Right renal cortex interstitium (tissue), 3 donors: ENCODE measurements around the gene G6PD. TPM values are rescaled to one million over a fixed set of nuclear protein-coding genes. Genes with fewer than 3 reads are reported as not detected.
"Not testable (repeated sequence)": the region's sequence is repeated elsewhere in the genome, so short reads cannot be mapped to it uniquely, and the experiment has no call there.

ENCODE experiments used
- DNase-seq, 3 donors: peaks; one replicate each; pipeline ENCODE4 v3.0.0-alpha.2; 2013; ENCODE audit warnings: low read depth in 3 of 3, low spot score in 2 of 3
- polyA plus RNA-seq, 3 donors: library from polyadenylated mRNA; unstranded; fragments of 120-200 nt; gene quantifications; one replicate each; pipeline ENCODE4 v1.2.1, GENCODE V29; 2013; ENCODE audit not compliant: insufficient read length in 3 of 3

The G6PD gene
- polyA plus RNA-seq, result 10 to 100 TPM; 37.7 to 40.9 (median 39.4) TPM

DNA sequence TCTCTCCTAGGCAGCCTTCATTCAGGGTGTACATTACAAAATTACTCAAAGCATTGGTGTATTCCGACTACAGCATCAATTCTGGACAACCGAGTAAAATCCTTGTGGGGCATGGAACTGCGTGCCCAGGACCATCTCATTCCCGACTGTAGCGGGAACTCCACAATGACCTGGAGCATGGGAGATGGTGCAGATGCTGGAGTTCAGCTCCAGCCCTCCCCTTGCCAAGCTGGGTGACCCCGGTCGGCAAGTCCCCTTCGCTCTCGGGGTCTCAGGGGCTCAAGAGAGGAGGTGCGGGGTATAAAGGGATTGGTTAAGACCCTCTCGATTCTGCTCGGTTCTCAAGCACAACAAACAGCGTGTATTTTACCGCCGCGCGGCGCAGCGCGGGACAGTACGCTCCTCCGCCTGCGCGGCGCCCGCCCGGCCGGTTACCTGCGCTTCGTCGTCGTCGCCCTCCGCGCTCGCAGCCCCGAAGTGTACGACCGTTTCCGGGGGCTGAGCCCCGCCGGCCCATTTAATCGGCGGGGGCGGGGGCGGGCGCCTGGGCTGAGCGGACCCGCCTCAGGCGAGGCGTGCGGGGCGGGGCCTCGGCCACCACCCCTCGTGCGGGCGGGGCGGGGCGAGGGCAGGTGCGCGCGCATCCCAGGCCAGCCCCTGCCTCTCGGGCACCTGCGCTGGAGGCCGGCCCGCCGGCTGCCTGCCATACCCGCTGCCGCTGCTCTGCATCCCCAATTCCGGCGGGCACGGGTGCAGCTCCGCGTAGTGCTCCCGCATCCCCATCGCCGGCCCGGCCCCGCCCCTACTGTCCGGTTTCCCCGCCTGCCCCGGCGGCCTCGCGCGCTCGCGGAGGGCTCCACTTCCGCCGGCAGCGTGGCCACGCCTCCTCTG is at the start of gene G6PD:
Gene G6PD, minus strand, starts transcription at position 493 of the 891 bp plus-strand sequence. CDS start 691 bp downstream, outside the sequence.
- peak in 1 of 3 donors; percentile 32 for DNase-seq

DNA sequence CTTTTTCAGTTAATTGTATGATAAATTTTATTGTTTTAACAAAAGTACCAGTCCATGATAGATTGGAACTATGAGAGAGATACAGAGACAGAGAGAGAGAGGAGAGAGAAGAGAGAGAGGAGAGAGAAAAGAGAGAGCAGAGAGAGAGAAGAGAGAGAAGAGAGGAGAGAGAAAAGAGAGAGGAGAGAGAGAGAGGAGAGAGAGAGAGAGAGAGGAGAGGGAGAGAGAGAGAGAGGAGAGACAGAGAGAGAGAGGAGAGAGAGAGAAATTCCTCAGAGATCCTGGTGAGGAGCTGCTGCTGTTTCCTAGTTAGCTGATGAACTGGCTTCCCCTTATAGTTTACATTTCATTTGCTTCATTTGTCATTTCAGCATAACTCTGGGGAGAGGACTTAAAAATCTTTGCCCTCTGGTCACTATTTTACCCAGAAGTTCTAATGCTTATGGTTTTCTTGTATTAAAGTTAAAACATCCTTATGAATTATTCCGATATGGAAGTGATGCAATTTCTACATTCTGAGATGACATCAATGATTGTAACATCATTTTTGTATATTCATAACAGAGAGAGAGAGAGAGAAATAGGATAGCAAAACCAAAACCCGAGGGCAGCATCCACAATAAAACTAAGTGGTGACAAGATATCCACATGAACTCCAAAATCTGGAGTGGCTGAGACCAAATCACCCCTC is 49.1 kb upstream of the G6PD start:
- DNase-seq, result no peak

DNA sequence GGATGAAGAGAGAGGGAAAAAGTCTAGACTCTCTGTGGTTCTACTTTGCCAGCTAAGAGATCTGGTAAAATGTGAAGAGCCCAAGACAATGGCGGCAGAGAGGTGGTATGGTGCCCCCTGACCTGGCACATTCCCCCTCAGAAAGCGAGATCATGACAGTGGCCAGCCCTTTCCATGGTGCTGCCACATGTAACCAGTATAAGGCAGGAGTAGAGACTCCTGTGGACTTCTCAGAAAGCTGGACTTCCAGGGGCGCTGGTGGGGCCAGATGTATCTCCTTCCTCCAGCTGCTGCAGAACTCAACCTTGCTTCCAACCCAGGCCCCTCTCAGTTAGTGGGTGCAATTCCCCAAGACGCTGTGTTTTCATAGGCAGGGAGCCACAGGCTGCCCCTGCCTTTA is 47.8 kb upstream of the G6PD start:
- DNase-seq, result no peak

DNA sequence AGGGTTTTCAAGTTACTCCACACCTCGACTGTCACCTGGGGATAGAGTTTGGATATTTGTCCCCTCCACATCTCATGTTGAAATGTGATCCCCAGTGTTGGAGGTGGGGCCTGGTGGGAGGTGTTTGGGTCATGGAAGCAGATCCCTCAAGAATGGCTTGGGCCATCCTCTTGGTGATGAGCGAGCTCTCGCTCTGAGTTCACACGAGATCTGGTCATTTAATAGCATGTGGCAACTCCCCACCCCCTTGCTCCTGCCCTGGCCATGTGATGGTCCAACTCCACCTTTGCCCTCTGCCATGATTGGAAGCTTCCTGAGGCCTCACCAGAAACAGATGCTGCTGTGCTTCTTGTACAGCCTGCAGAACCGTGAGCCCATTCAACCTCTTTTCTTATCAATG is 46.6 kb upstream of the G6PD start:
- DNase-seq, result no peak

DNA sequence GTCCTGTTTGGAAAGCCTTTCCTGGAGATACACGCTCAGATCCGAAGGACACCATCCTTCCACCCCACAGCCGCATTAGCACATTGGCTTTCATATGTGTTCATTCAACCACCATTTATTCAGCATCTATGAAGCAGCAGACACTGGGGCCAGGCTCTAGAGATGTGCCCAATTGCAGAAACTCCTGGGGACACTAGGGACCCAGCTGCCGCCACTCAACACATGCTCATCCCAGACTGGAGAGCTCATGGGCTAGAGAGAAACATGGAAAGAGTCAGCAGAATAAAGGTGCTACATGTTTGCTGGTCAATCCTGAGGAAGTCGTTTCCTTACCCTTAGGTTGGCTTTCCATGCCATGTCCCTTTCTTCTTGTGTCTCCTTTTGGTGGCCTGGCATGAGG is 45.9 kb upstream of the G6PD start:
- no peak for DNase-seq

DNA sequence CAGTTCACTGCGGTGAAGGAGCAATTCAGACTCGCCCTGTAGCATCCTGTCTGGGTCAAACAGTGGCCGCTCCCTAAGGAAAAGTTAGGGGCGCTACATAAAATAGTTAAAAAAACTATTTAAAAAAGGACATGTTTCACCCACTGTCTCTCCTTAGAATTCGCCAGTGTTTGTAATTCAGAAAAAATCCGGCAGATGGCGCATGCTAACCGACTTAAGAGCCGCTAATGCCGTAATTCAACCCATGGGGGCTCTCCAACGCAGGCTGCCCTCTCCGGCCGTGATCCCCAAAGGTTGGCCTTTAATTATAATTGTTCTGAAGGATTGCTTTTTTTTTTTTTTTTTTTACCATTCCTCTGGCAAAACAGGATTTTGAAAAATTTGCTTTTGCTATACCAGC is 43.8 kb upstream of the G6PD start:
- not testable (repeated sequence) for DNase-seq

DNA sequence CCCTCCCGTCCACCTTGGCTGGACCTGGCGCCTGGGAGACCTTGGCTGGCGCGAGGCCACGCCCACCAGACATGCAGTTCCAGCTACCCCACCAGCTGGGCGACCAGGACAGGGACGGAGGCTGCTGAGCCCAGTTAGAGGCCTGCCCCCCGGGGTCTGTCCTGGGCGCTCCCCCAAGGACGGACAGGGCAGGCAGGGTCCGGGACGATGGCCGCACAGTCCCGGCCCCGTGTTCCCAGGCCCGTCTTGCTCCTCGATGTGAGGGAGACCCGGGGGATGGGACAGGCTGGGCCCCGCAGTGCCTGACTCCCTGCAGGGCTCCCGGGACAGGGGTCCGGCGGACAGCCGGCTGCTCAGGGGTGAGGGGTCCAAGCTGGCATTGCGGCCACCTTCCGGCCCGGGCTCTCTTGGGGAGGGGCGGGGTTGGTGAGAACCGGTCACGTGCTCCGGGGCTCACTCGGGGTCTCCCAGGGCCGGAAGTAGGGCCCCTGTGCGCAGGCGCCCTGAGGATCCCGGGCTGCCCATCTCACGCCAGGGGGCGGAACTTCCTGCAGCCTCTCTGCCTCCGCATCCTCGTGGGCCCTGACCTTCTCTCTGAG is 38.0 kb upstream of the G6PD start, which contains the start of gene CTAG1A:
Gene CTAG1A, plus strand, starts transcription at position 549 of the 599 bp plus-strand sequence. CDS start 74 bp downstream, outside the sequence.
- DNase-seq, result not testable (repeated sequence)

DNA sequence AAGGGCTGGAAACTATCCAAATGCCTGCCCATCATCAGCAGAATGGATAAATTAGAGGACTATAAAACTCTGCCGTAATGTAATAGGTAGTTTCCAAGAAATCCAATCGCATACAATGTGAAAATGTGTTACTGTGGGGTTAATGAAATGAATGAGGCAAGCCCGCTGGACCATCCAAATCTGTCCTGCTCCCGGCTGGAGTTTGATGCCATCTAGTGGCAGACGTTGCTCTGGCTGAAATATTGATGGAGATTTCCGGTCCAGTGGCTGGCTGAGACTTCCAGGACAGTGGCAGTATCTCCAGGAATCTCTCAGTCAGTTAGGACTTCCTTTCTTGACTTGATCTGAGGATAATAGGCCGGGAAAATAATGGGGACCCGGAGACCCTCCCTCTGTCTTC is 36.3 kb upstream of the G6PD start:
- DNase-seq, result not testable (repeated sequence)

DNA sequence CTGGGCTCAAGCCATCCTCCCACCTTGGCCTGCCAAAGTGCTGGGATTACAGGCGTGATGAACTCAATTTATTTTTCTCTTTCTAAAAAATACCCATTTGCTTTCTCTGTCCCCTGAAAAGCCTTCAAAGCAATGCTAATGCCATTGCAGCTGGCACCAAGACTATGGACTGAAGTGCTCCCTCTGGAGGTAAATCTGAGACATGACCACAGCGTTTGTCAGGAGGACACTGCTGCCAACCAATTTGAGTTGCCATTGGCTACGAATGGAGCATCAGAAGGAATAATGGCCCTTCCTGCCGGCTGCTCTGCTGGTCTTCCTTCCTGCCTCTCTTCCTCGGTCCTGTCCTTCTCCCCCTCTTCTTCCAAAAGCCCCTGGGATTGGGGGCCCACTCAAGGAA is 28.4 kb upstream of the G6PD start:
- DNase-seq, result not testable (repeated sequence)

DNA sequence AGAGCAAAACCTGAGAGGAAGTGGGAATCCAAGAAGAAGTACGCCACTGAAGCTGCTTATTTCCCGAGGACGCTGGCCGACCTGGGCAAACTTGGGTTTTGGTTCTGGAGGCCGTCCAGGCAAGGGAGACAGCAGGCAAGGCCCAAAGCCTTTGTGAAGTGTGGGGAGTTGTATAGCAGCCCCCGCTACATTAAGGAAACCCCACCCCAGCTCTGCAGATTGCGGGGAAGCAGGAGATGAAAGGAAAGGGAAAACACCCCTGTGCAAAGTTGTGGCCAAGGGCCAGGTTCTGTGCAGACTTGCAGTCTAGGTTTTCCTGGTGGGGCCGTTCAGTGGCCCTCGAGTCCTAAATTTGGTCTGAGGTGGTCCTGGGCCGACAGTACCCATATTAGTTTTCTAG is 26.4 kb upstream of the G6PD start:
- not testable (repeated sequence) for DNase-seq

DNA sequence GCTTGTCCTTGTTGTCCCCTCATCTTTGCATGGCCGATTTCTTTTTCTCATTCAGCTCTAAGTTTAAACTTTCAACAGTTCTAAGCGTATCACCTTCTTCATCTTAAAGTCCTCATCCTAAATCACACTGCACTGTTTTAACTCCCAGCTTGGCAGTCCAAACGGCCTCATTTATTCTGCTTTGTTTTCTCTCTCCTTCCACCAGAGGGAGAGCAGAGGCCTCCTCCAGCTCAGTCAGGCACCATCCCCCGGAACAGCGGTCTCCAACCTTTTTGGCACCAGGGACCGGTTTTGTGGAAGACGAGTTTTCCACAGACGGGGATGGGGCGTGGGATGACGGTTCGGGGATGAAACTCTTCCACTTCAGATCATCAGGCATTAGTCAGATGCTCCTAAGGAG is 23.7 kb upstream of the G6PD start:
- DNase-seq, result not testable (repeated sequence)

DNA sequence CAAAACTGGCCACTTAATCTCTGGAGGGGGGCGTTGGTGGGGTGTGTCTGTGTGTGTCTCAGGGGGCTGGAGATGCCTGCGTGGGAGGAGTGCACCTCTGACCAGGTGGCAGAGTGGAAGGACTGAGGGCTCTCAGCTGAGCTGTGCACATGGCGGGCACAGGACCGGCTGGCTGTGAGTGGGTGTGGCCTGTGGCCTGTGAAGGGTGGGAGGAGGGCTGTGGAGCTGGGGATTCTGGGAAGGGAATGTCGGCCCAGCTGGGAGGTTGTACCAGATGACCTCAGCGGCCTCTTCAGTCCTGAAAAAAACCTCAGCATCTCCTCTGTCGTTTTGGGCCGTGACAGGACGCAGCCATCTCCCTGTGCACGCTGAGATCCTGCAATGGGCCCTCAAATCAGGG is 15.6 kb upstream of the G6PD start:
- DNase-seq, result not testable (repeated sequence)

DNA sequence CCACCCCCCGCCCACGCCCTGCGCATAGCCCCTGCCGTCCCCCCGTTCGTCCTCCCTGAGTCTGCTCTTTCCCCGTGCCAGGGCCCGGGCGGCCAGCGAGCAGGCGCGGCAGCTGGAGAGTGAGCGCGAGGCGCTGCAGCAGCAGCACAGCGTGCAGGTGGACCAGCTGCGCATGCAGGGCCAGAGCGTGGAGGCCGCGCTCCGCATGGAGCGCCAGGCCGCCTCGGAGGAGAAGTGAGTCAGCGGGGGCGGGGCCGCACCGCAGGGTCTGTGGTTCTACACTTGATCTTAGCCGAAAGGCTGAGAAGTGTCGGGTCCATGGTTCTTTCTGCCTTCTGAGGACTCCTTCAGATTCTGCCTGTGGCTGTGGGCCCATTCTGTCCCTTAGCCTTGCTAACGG is 13.7 kb upstream of the G6PD start:
- not testable (repeated sequence) for DNase-seq

DNA sequence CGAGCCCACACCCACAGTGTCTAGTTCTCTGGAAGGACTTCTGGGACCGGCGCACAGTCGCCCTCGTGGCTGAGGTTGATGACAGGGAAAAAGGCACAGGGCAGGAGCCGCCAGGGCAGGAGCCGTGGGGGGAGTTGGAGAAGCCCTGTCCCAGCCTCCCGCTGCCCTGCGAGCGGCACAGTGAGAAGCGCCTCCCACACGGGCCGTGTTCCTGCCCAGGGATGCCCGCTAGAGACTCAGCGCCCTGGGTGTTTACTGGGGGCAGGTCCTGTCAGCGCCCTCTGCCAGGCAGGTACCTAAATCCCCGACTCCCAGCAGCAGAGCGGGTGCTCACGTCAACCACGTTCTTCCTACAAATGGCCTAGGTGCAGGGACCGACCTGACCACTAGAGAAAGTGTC is 12.2 kb upstream of the G6PD start:
- not testable (repeated sequence) for DNase-seq

DNA sequence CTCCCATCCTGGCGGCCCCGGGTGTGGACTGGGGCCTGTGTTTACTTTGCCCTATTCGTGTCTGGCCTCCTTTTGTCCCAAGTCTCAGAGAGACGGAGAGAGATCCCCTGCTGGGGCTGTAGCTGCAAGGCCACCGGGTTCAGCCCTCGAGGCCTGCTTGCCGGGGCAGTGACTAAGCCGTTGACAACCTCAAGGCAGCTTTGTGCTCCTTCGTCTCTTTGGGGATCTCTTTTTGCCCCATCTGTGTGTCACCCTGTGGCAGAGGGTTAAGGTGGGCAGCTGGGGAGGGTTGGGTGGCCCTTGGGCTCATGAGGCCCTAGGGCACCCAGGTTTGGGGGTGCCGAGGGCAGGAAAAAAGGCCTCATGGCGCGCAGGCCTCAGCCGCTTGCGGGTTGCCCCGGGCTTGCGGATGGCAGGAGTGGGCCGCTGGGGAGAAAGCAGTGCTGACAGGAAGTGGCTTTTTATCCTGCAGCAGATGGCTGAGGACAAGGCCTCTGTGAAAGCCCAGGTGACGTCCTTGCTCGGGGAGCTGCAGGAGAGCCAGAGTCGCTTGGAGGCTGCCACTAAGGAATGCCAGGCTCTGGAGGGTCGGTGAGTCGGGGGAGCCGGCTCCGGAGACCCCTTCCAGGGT is 11.5 kb upstream of the G6PD start:
- DNase-seq, result not testable (repeated sequence)

DNA sequence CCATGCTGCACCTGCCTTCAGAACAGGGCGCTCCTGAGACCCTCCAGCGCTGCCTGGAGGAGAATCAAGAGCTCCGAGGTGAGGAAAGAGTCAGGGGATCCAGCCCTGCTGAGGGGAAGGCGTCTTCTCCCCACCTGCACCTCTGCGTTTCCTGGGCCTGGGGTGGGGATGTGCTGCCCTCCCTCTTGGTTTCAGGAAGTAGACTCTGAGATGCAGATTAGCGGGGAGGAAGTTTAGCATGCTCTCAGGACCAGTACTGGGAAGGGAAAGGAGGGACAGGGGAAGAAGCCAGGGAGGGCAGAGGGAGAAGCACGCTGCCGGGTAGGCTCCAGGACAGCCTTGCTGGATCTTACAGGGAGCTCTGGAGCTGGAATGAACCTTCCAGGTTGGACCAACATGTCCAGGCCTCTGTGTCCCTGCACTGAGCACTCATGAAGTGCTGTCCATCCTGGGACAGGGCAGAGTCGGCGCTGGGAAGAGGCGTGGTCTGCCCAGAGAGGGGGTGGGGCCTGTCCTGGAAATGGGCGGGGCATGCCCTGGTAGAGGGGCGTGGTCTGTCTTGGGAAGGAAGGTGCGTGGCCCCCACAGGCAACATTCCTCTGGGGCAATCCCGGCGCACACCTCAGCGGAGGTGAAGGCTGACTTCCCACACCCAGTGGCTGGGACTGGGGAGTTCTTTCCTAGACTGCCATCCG is 5.6 kb upstream of the G6PD start:
- not testable (repeated sequence) for DNase-seq

DNA sequence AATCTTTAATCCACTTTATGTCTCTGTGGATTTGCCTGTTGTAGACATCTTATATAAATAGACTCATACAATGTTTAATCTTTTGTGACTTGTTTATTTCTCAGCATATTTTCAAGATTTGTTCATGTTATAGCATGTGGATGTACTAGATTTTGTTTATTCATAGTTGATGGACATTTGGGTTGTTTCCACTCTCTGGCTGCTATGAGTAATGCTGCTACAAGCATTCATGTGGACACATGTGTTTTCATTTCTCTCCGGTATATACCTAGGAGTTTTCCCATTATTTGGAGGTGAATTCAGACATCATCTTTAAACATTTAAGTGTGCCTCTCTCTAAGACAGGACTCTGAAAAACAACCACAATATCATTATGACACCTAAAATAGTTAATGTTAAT is 3.1 kb upstream of the G6PD start:
- no peak for DNase-seq

DNA sequence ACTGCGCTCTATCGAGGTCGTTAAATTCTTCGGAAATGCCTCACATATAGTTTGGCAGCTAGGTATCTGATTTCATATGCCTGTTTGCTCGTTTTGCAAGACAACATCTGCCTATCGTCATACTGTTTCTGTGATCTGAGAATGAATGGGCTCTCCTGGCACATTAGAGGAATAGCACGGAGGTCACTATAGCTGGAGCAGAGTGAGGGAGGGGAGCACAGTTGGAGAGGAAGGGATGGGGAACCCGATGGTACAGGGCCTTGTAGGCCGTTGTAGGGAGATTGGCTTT is 1.3 kb upstream of the G6PD start:
- DNase-seq, result no peak

DNA sequence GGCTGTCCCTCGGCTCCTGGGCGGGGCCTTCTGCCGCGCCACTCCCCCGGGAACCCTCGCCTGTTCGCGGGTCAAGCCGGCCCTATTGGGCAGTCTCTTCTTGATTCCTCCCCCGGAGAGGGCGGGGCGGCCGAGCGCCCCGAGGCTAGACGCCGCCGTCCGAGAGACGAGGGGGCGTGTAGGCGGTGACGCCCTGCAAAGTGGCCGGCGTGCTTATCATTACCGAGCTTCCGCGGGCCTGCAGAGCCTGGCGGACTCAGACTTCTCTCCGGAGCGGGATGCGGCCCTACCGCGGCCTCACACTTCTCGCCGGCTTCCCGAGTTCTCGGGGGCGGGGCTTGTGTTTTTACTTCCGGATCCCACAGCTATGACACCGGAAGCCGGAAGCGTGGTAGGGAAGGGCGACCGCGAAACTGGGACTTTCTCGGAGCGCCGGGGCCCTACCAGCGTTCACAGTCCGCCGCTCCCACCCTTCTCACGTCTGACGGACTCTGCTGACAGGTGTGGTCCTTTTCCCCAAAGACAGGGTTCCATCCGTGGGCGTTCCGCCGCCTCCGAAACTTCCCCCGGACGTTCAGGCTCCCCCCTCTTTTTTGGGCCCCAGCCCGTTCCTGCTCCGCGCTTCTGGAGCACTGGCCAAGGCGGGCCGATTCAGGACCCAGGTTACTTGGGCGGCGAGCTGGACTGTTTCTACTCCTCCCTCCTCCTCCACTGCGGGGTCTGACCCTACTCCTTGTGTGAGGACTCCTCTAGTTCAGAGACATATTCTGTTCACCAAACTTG is 790 bp upstream of the G6PD start, which contains the start of gene IKBKG:
Gene IKBKG, plus strand, starts transcription at position 376 of the 783 bp plus-strand sequence. CDS start 4,383 bp downstream, outside the sequence.
- DNase-seq, result peak in 2 of 3 donors; percentile 71 to 82
